B cell (primary cell): ENCODE results near the gene NEUROG1. TPM values are rescaled to one million over a fixed set of nuclear protein-coding genes. Genes with fewer than 3 reads are reported as not detected.

Experiments used
- ATAC-seq: fragments of 200-7000 bp; cut with Tn5 transposase; one replicate; pipeline ENCODE4 v1.10.0; 2021; ENCODE audit warnings: low read depth, mild to moderate bottlenecking, moderate number of reproducible peaks, moderate library complexity
- CTCF ChIA-PET: fragments of 350-600 bp; sonication (Branson Sonifier 250); formaldehyde crosslinking; loops from one replicate; lab custom pipeline; 2021; ENCODE audit warnings: antibody characterized with exemption, inconsistent platforms; lab: Charles Lee
- POLR2A ChIA-PET: fragments of 350-600 bp; sonication (Branson Sonifier 250); formaldehyde crosslinking; loops from one replicate; lab custom pipeline; 2021; ENCODE audit warnings: antibody characterized with exemption; lab: Charles Lee
- DNase-seq: peaks from one replicate; pipeline ENCODE4 v3.0.0; 2013
- H2AFZ ChIP-seq: 2 replicates; pipeline ENCODE4 v1.6.1; 2012; ENCODE audit warnings: mild to moderate bottlenecking, low read depth, low read length; ENCODE audit not compliant: insufficient read depth, poor library complexity, severe bottlenecking
- H3K27ac ChIP-seq, 2 donors: 1 replicate in 1 of 2; 2 replicates in 1 of 2; pipeline ENCODE4 v1.5.1; 2012 to 2013; ENCODE audit warnings: low read length in 2 of 2, mild to moderate bottlenecking in 2 of 2, moderate library complexity in 1 of 2
- H3K27me3 ChIP-seq, 4 experiments: fragments of 200-600 bp in 1 of 4; sonication (generic) in 1 of 4; replicated peaks in 1 of 4; 1 replicate in 2 of 4; 2 replicates in 2 of 4; pipeline versions ENCODE4 v1.6.1 to v1.7.0; 2013 to 2016; ENCODE audit warnings: low read length in 3 of 4, mild to moderate bottlenecking in 2 of 4, mixed read lengths in 1 of 4, moderate library complexity in 1 of 4; ENCODE audit not compliant: insufficient read depth in 4 of 4, control insufficient read depth in 3 of 4; ENCODE audit errors: control extremely low read depth in 1 of 4
- H3K36me3 ChIP-seq, 2 experiments: replicated peaks in 1 of 2; 1 replicate in 1 of 2; 2 replicates in 1 of 2; pipeline versions ENCODE4 v1.6.1 to v1.7.1; 2013; ENCODE audit warnings: low read length in 1 of 2; ENCODE audit not compliant: insufficient read depth in 2 of 2, control insufficient read depth in 1 of 2; ENCODE audit errors: control extremely low read depth in 1 of 2, extremely low read depth in 1 of 2
- H3K4me1 ChIP-seq, 2 donors: fragments of 200-600 bp in 1 of 2; sonication (generic) in 1 of 2; 1 replicate in 1 of 2; 2 replicates in 1 of 2; pipeline versions ENCODE4 v1.5.1 to v1.6.1; 2013 to 2017; ENCODE audit warnings: low read length in 2 of 2; ENCODE audit not compliant: control insufficient read depth in 2 of 2, insufficient read depth in 2 of 2
- H3K4me2 ChIP-seq: replicated peaks from 2 replicates; pipeline ENCODE3; 2012; ENCODE audit warnings: mild to moderate bottlenecking, low read depth, low read length; ENCODE audit not compliant: poor library complexity, severe bottlenecking
- H3K4me3 ChIP-seq, 5 experiments: fragments of 200-600 bp in 1 of 5; sonication (generic) in 1 of 5; 1 replicate in 3 of 5; 2 replicates in 2 of 5; pipeline versions ENCODE4 v1.5.1 to v1.7.0; 2011 to 2016; ENCODE audit warnings: low read length in 4 of 5, mild to moderate bottlenecking in 4 of 5, low read depth in 2 of 5, control low read depth in 1 of 5, moderate library complexity in 1 of 5; ENCODE audit not compliant: insufficient read depth in 1 of 5; ENCODE audit errors: control extremely low read depth in 1 of 5, extremely low read depth in 1 of 5
- H3K79me2 ChIP-seq: fragments of 200-600 bp; sonication (generic); one replicate; pipeline ENCODE4 v1.6.0; 2016; ENCODE audit warnings: low read length; ENCODE audit not compliant: control insufficient read depth, insufficient read depth
- H3K9ac ChIP-seq: fragments of 200-600 bp; sonication (generic); 2 replicates; pipeline ENCODE4 v1.6.1; 2017; ENCODE audit warnings: mild to moderate bottlenecking, low read length, moderate library complexity
- H3K9me3 ChIP-seq, 3 donors: one replicate each; pipeline versions ENCODE4 v1.6.1 to v1.7.1; 2013; ENCODE audit warnings: low read length in 2 of 3; ENCODE audit not compliant: control insufficient read depth in 2 of 3, insufficient read depth in 1 of 3; ENCODE audit errors: control extremely low read depth in 1 of 3
- H4K20me1 ChIP-seq: 2 replicates; pipeline ENCODE4 v1.6.0; 2012; ENCODE audit warnings: mild to moderate bottlenecking, low read length; ENCODE audit not compliant: insufficient read depth, control insufficient read depth, poor library complexity, severe bottlenecking
- H3K27ac Mint-ChIP-seq: one replicate; pipeline ENCODE4 v1.8.0; 2021; ENCODE audit warnings: mixed read lengths
- H3K27me3 Mint-ChIP-seq: one replicate; pipeline ENCODE4 v1.8.0; 2021; ENCODE audit warnings: mixed read lengths
- H3K4me1 Mint-ChIP-seq: one replicate; pipeline ENCODE4 v1.8.0; 2021; ENCODE audit warnings: mixed read lengths
- H3K4me3 Mint-ChIP-seq: one replicate; pipeline ENCODE4 v1.8.0; 2021; ENCODE audit warnings: mixed read lengths
- H3K9me3 Mint-ChIP-seq: one replicate; pipeline ENCODE4 v1.8.0; 2022; ENCODE audit warnings: mixed read lengths; ENCODE audit not compliant: insufficient read depth
- CTCF ChIP-seq: fragments of 200-600 bp; IDR thresholded peaks from one replicate; pipeline ENCODE4 v1.8.0; 2022; ENCODE audit warnings: antibody characterized with exemption, mild to moderate bottlenecking
- EZH2 ChIP-seq: IDR thresholded peaks from 2 replicates; pipeline ENCODE4 v1.6.1; 2012; ENCODE audit warnings: borderline replicate concordance, low read depth, mild to moderate bottlenecking, moderate library complexity, low read length; ENCODE audit not compliant: insufficient read depth, poor library complexity, severe bottlenecking
- WGBS: methylation state at CpG from one replicate; pipeline ENCODE4 v1.1.5; 2013; ENCODE audit warnings: missing lambda C conversion rate; ENCODE audit not compliant: insufficient coverage; 5-methylcytosine and 5-hydroxymethylcytosine counted together
- intact Hi-C: fragments of 100-400 bp; cut with micrococcal nuclease; formaldehyde crosslinking; loops from one replicate; pipeline ENCODE4 v1.10.0; 2022
- polyA plus RNA-seq: library from polyadenylated mRNA; depleted of rRNA; stranded (reverse); fragments of >200 nt; gene quantifications from 2 replicates; pipeline ENCODE4 v1.2.3, GENCODE V29; 2012
- total RNA-seq, 2 donors: library from RNA; stranded (reverse); fragments of 120-200 nt in 1 of 2; gene quantifications; 1 replicate in 1 of 2; 2 replicates in 1 of 2; pipeline versions ENCODE4 v1.2.3 to v1.2.4, GENCODE V29; 2013 to 2022

The NEUROG1 gene
- total and polyA plus RNA-seq, 2 donors (not counting 1 experiment from before 2014, with no cell fraction given), result not detected

- H2AFZ ChIP-seq, result no peak overlapping the region
- peaks cover 0 to 10% (median 0%) of the 10 kb centered on the region in 4 experiments for H3K27me3 ChIP-seq
- H3K36me3 ChIP-seq, result no peaks in the 10 kb centered on the region
- no peaks in the 10 kb centered on the region for H3K9me3 Mint-ChIP-seq
- peaks cover 20% of the 10 kb centered on the region for H3K27me3 Mint-ChIP-seq
- no peaks in the 10 kb centered on the region for H3K79me2 ChIP-seq
- DNase-seq, result no peak
- ChIA-PET POLR2A (no interaction called here), CTCF (interaction anchor here (1.0 kb wide), 1 partner anchor 9 kb away, joined by 4 read pairs; no protein-coding TSS in a partner anchor)
- no peak overlapping the region for H3K27ac Mint-ChIP-seq
- no peak for TF ChIP-seq CTCF
- TF ChIP-seq EZH2, result no peak
- H3K9ac ChIP-seq, result no peak overlapping the region
- H3K4me3 Mint-ChIP-seq, result no peak overlapping the region
- no peaks in the 10 kb centered on the region for H3K4me1 ChIP-seq
- H4K20me1 ChIP-seq, result no peaks in the 10 kb centered on the region
- WGBS, result 80% methylated on average over 5 of the region's 5 CpGs
- intact Hi-C loops, result no loop called here
- ATAC-seq, result no peak
- no peak overlapping the region for H3K4me2 ChIP-seq
- no peak overlapping the region for H3K27ac ChIP-seq
- no peak overlapping the region for H3K4me3 ChIP-seq
- H3K9me3 ChIP-seq, result no peaks in the 10 kb centered on the region
- no peaks in the 10 kb centered on the region for H3K4me1 Mint-ChIP-seq
These were observed 33.2 kb upstream of the NEUROG1 start for GRCh38 chr5:135568923-135569360.

GRCh38 chr5:135568246-135568645, 32.5 kb upstream of the NEUROG1 start:
- H3K4me2 ChIP-seq, result no peak overlapping the region
- peaks cover 20% of the 10 kb centered on the region for H3K27me3 Mint-ChIP-seq
- no peak overlapping the region for H3K9ac ChIP-seq
- TF ChIP-seq CTCF (no peak), EZH2 (no peak)
- intact Hi-C loops, result no loop called here
- no peaks in the 10 kb centered on the region for H4K20me1 ChIP-seq
- no peak for DNase-seq
- no peak overlapping the region for H3K4me3 Mint-ChIP-seq
- H3K4me1 Mint-ChIP-seq, result no peaks in the 10 kb centered on the region
- H3K9me3 ChIP-seq, result no peaks in the 10 kb centered on the region
- H3K27ac Mint-ChIP-seq, result no peak overlapping the region
- no peak overlapping the region for H2AFZ ChIP-seq
- no peak for ATAC-seq
- H3K27ac ChIP-seq, result no peak overlapping the region
- H3K36me3 ChIP-seq, result no peaks in the 10 kb centered on the region
- no peak overlapping the region for H3K4me3 ChIP-seq
- H3K79me2 ChIP-seq, result no peaks in the 10 kb centered on the region
- H3K9me3 Mint-ChIP-seq, result no peaks in the 10 kb centered on the region
- ChIA-PET CTCF (interaction anchor here (1.0 to 4.1 kb wide), 3 partner anchors 8 to 104 kb away, joined by 3 to 67 read pairs (median 4); no protein-coding TSS in a partner anchor), POLR2A (no interaction called here)
- no peaks in the 10 kb centered on the region for H3K4me1 ChIP-seq
- H3K27me3 ChIP-seq, result peaks cover 0 to 10% (median 0%) of the 10 kb centered on the region in 4 experiments
- 82% methylated on average over 5 of the region's 6 CpGs for WGBS
